Measurements from ENCODE around the gene ADAP2.
"Not testable (repeated sequence)": the region's sequence is repeated elsewhere in the genome, so short reads cannot be mapped to it uniquely, and the experiment has no call there.

The ADAP2 gene

GRCh38 chr17:30920282-30920681 lies 1.5 kb upstream of the ADAP2 start:
- H3K4me3 ChIP-seq (ENCODE audit: low read depth, low read length): no peak overlapping the region
- H3K36me3 ChIP-seq (ENCODE audit: control insufficient read depth, insufficient read depth, low read length): no peaks in the 10 kb centered on the region
- no peaks in the 10 kb centered on the region for H3K9me3 ChIP-seq (ENCODE audit: control insufficient read depth, insufficient read depth, low read length)
- peaks cover 6% of the 10 kb centered on the region for H3K4me1 ChIP-seq (ENCODE audit: control insufficient read depth, insufficient read depth, low read length)
- peaks cover 41% of the 10 kb centered on the region for H3K27me3 ChIP-seq (ENCODE audit: control insufficient read depth, insufficient read depth, low read length)
- H3K9ac ChIP-seq (ENCODE audit: low read depth, low read length): no peak overlapping the region

DNA sequence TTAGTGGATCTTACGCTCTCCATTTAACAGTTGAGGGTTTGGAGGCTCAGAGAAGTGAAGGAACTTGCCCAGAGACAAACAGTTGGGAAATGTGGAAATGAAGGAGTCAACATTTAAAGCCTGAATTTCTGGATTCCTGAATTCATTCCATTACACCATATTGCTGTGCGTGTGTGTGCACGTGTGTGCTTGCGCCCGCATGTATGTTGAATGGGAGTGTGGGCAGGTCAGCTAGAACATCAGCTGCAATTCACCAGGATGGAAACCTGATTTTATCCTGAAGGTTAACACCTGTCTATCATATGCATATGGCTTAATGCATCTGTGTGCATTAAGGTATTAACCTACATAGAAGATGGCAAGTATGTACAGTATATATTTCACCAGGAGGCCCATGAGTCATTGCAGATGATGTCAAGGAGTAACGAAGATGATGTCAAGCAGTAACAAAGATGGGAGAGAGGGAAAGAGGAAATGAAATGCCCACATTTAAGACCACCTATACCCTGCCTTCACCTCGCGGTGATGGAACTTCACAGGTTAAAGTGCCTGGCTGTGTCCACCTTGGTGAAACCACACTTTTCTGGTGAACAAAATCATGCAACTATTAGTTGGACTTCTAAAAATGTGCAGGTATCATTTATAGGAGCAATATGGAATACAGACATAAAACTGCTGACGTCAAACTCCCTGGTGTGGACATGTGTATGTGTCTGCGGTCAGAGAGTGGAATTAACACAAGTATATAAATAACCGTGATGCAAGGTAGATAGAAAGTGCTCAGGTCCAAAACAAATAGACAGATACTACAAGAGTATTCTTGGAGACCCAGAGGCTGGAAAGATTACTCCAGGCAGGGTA lies 832 bp upstream of the ADAP2 start:
- Histone ChIP-seq H3K4me3 (ENCODE audit: low read depth, low read length) (peak overlapping the region; percentile 59), H3K9ac (ENCODE audit: low read depth, low read length) (no peak overlapping the region), H3K27me3 (ENCODE audit: control insufficient read depth, insufficient read depth, low read length) (peaks cover 35% of the 10 kb centered on the region)

GRCh38 chr17:30922235-30923030 lies 688 bp downstream of the ADAP2 start:
- H3K27me3 ChIP-seq (ENCODE audit: control insufficient read depth, insufficient read depth, low read length): peaks cover 38% of the 10 kb centered on the region
- no peak overlapping the region for H3K9ac ChIP-seq (ENCODE audit: low read depth, low read length)
- H3K4me3 ChIP-seq (ENCODE audit: low read depth, low read length): peak overlapping the region; percentile 59
- H3K36me3 ChIP-seq (ENCODE audit: control insufficient read depth, insufficient read depth, low read length): no peaks in the 10 kb centered on the region
- no peaks in the 10 kb centered on the region for H3K9me3 ChIP-seq (ENCODE audit: control insufficient read depth, insufficient read depth, low read length)
- H3K4me1 ChIP-seq (ENCODE audit: control insufficient read depth, insufficient read depth, low read length): peaks cover 6% of the 10 kb centered on the region

More for the DNA sequence above, 832 bp upstream of the ADAP2 start:
- H3K36me3 ChIP-seq (ENCODE audit: control insufficient read depth, insufficient read depth, low read length): no peaks in the 10 kb centered on the region
- H3K9me3 ChIP-seq (ENCODE audit: control insufficient read depth, insufficient read depth, low read length): no peaks in the 10 kb centered on the region
- peaks cover 6% of the 10 kb centered on the region for H3K4me1 ChIP-seq (ENCODE audit: control insufficient read depth, insufficient read depth, low read length)

DNA sequence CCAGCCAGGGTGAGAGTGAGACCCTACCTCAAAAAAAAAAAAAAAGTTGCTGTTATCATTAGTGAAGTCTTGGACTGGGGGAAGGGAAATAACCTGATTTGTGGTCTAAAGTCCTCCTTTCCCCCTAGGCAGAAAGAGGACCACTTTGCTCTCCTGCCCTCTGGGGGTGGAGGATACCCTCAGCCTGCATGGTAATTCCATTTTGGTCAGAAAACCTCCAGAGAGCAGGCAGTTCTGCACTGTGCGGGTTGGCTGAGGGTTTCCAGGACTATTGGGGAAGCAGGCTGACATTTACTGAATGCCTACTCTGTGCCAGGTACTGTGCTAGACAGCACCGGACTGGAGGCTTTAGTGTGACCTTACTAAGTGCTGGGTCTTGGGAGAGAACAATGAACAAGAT lies 2.6 kb downstream of the ADAP2 start:
- Histone ChIP-seq H3K4me1 (ENCODE audit: control insufficient read depth, insufficient read depth, low read length) (peaks cover 6% of the 10 kb centered on the region), H3K4me3 (ENCODE audit: low read depth, low read length) (no peak overlapping the region), H3K9ac (ENCODE audit: low read depth, low read length) (no peak overlapping the region), H3K9me3 (ENCODE audit: control insufficient read depth, insufficient read depth, low read length) (no peaks in the 10 kb centered on the region), H3K36me3 (ENCODE audit: control insufficient read depth, insufficient read depth, low read length) (no peaks in the 10 kb centered on the region), H3K27me3 (ENCODE audit: control insufficient read depth, insufficient read depth, low read length) (peaks cover 38% of the 10 kb centered on the region)

DNA sequence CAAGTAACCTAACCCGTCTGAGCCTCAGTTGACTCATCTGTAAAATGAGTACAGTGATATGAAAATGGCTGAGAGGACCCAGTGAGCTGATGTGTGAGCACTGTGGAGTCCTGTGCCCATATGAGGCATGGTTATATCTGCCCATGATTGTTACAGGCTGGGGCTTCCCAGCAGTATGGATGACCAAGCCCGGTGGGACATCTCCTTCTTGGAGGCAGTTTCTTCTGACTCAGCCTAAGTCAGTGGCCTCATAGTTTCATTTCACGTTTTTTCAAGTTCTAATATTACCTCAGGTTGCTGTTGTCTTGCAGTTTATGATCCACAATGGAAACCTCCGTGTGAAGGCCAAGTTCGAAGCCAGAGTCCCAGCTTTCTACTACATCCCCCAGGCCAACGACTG lies 4.8 kb downstream of the ADAP2 start:
- H3K36me3 ChIP-seq (ENCODE audit: control insufficient read depth, insufficient read depth, low read length): no peaks in the 10 kb centered on the region
- peaks cover 1% of the 10 kb centered on the region for H3K4me1 ChIP-seq (ENCODE audit: control insufficient read depth, insufficient read depth, low read length)
- no peaks in the 10 kb centered on the region for H3K9me3 ChIP-seq (ENCODE audit: control insufficient read depth, insufficient read depth, low read length)
- no peak overlapping the region for H3K4me3 ChIP-seq (ENCODE audit: low read depth, low read length)
- H3K9ac ChIP-seq (ENCODE audit: low read depth, low read length): no peak overlapping the region
- peaks cover 23% of the 10 kb centered on the region for H3K27me3 ChIP-seq (ENCODE audit: control insufficient read depth, insufficient read depth, low read length)

DNA sequence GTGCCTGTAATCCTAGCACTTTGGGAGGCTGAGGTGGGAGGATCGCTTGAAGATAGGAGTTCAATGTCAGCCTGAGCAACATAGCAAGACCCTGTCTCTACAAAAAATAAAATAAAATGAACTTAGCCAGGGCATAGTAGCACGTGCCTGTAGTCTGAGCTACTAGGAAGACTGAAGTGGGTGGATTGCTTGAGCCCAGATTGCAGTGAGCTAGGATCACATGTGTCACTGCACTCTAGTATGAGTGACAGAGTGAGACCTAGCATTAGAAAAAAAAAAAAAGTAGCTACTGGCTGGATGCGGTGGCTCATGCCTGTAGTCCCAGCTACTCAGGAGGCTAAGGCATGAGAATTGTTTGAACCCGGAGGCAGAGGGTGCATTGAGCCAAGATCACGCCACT lies 6.0 kb downstream of the ADAP2 start:
- no peak overlapping the region for H3K9ac ChIP-seq (ENCODE audit: low read depth, low read length)
- no peak overlapping the region for H3K4me3 ChIP-seq (ENCODE audit: low read depth, low read length)
- no peaks in the 10 kb centered on the region for H3K4me1 ChIP-seq (ENCODE audit: control insufficient read depth, insufficient read depth, low read length)
- H3K36me3 ChIP-seq (ENCODE audit: control insufficient read depth, insufficient read depth, low read length): no peaks in the 10 kb centered on the region
- H3K27me3 ChIP-seq (ENCODE audit: control insufficient read depth, insufficient read depth, low read length): peaks cover 14% of the 10 kb centered on the region
- no peaks in the 10 kb centered on the region for H3K9me3 ChIP-seq (ENCODE audit: control insufficient read depth, insufficient read depth, low read length)

- no peaks in the 10 kb centered on the region for H3K4me1 ChIP-seq (ENCODE audit: control insufficient read depth, insufficient read depth, low read length)
- peaks cover 6% of the 10 kb centered on the region for H3K27me3 ChIP-seq (ENCODE audit: control insufficient read depth, insufficient read depth, low read length)
- H3K4me3 ChIP-seq (ENCODE audit: low read depth, low read length): no peak overlapping the region
- H3K9ac ChIP-seq (ENCODE audit: low read depth, low read length): no peak overlapping the region
- H3K9me3 ChIP-seq (ENCODE audit: control insufficient read depth, insufficient read depth, low read length): no peaks in the 10 kb centered on the region
- no peaks in the 10 kb centered on the region for H3K36me3 ChIP-seq (ENCODE audit: control insufficient read depth, insufficient read depth, low read length)
These were observed 6.8 kb downstream of the ADAP2 start for GRCh38 chr17:30928584-30928983.

- no peak overlapping the region for H3K4me3 ChIP-seq (ENCODE audit: low read depth, low read length)
- H3K27me3 ChIP-seq (ENCODE audit: control insufficient read depth, insufficient read depth, low read length): peaks cover 2% of the 10 kb centered on the region
These were observed 7.4 kb downstream of the ADAP2 start for GRCh38 chr17:30929081-30929633.

DNA sequence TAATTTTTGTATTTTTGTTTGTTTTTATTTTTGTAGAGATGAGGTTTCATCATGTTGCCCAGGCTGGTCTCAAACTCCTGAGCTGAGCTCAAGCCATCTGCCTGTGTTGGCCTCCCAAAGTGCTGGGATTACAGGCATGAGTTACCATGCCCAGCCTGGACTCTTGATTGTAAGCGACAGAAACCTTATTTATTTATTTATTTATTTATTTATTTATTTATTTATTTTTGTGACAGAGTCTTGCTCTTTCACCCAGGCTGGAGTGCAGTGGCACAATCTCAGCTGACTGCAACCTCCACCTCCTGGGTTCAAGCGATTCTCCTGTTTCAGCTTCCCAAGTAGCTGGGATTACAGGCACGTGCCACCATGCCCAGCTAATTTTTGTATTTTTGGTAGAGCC lies 8.1 kb downstream of the ADAP2 start:
- H3K4me1 ChIP-seq (ENCODE audit: control insufficient read depth, insufficient read depth, low read length); H3K27me3 ChIP-seq (ENCODE audit: control insufficient read depth, insufficient read depth, low read length); H3K4me3 ChIP-seq (ENCODE audit: low read depth, low read length); H3K9ac ChIP-seq (ENCODE audit: low read depth, low read length); H3K36me3 ChIP-seq (ENCODE audit: control insufficient read depth, insufficient read depth, low read length); H3K9me3 ChIP-seq (ENCODE audit: control insufficient read depth, insufficient read depth, low read length): not testable (repeated sequence)

More at GRCh38 chr17:30929081-30929633, 7.4 kb downstream of the ADAP2 start:
- Histone ChIP-seq H3K9ac (ENCODE audit: low read depth, low read length) (no peak overlapping the region), H3K4me1 (ENCODE audit: control insufficient read depth, insufficient read depth, low read length) (no peaks in the 10 kb centered on the region), H3K9me3 (ENCODE audit: control insufficient read depth, insufficient read depth, low read length) (no peaks in the 10 kb centered on the region), H3K36me3 (ENCODE audit: control insufficient read depth, insufficient read depth, low read length) (no peaks in the 10 kb centered on the region)

DNA sequence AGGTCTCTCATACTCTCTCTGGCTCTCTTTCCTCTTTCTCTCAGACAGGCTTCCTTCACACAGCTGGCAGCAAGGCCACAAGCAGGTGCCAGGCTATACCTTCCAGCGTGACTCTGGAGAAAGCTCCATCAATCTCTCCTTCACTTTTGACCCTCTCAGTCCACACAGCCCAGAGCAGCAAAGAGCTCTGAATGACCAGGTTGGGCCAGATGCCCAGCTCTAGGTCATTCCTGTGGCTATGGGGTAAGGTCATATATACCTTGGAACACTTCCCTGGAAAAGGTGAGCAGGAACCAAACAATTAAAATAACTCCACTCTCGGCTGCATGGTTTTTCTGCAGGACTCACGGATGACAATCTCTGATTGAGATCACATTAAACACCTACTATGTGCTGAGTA lies 8.8 kb downstream of the ADAP2 start:
- Histone ChIP-seq H3K27me3 (ENCODE audit: control insufficient read depth, insufficient read depth, low read length) (peaks cover 2% of the 10 kb centered on the region), H3K36me3 (ENCODE audit: control insufficient read depth, insufficient read depth, low read length) (no peaks in the 10 kb centered on the region), H3K9me3 (ENCODE audit: control insufficient read depth, insufficient read depth, low read length) (no peaks in the 10 kb centered on the region), H3K4me1 (ENCODE audit: control insufficient read depth, insufficient read depth, low read length) (no peaks in the 10 kb centered on the region), H3K9ac (ENCODE audit: low read depth, low read length) (no peak overlapping the region), H3K4me3 (ENCODE audit: low read depth, low read length) (no peak overlapping the region)

DNA sequence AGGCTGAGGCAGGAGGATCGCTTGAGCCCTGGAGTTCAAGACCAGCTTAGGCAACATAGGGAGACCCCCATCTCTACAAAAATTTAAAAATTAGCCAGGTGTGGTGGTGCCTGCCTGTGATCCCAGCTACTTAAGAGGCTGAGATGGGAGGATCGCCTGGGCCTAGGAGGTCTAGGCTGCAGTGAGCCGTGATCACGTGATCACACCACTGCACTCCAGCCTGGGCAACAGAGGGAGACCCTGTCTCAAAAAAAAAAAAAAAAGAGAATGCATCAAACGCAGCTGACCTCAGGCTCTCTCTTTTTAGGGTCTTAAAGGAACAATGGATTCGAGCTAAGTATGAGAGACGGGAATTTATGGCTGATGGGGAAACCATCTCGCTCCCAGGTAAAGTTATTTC lies 9.8 kb downstream of the ADAP2 start:
- H3K4me3 ChIP-seq (ENCODE audit: low read depth, low read length); H3K36me3 ChIP-seq (ENCODE audit: control insufficient read depth, insufficient read depth, low read length); H3K27me3 ChIP-seq (ENCODE audit: control insufficient read depth, insufficient read depth, low read length); H3K4me1 ChIP-seq (ENCODE audit: control insufficient read depth, insufficient read depth, low read length); H3K9me3 ChIP-seq (ENCODE audit: control insufficient read depth, insufficient read depth, low read length); H3K9ac ChIP-seq (ENCODE audit: low read depth, low read length): not testable (repeated sequence)

Data from iPS-15b (cell line).